Astrocyte of the spinal cord (primary cell): ENCODE results near the gene GSX2.

Experiments used
- DNase-seq: peaks from one replicate; pipeline ENCODE4 v3.0.0; 2011; ENCODE audit warnings: low read depth, low spot score
- H3K4me3 ChIP-seq: 2 replicates; pipeline ENCODE4 v1.5.1; 2011; ENCODE audit warnings: low read depth, mild to moderate bottlenecking, low read length, moderate library complexity
- in situ Hi-C: cut with HindIII; loops from 2 replicates; pipeline ENCODE4 v1.10.0; 2017; ENCODE audit warnings: low sequenced_read_pairs
- TF ChIP-seq, protein P1 (sequence below): IDR thresholded peaks from 2 replicates; pipeline ENCODE4 v1.5.1; 2012; ENCODE audit warnings: low read depth, mild to moderate bottlenecking, low read length, inconsistent platforms

GSX2 gene

DNA sequence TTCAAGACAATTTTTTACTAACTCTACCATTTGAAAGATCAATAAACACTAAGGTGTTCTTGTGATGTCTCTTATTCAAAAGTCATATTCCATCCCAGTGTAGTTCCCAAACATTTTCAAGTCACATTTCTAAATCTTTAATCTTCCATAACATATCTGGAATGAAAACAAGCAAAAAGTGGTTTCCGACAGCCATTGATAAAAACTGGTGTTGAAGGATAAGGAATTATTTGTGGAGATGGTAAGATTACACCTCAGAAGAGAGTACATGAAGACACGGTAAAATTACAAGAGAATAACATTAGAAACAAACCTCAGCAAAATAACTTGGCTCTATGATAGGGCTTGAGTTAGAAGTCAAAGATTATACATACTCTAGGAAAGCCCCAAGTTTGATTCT lies 39.8 kb upstream of the GSX2 start:
- TF ChIP-seq, protein P1, sequence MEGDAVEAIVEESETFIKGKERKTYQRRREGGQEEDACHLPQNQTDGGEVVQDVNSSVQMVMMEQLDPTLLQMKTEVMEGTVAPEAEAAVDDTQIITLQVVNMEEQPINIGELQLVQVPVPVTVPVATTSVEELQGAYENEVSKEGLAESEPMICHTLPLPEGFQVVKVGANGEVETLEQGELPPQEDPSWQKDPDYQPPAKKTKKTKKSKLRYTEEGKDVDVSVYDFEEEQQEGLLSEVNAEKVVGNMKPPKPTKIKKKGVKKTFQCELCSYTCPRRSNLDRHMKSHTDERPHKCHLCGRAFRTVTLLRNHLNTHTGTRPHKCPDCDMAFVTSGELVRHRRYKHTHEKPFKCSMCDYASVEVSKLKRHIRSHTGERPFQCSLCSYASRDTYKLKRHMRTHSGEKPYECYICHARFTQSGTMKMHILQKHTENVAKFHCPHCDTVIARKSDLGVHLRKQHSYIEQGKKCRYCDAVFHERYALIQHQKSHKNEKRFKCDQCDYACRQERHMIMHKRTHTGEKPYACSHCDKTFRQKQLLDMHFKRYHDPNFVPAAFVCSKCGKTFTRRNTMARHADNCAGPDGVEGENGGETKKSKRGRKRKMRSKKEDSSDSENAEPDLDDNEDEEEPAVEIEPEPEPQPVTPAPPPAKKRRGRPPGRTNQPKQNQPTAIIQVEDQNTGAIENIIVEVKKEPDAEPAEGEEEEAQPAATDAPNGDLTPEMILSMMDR = no peak
- no peak for DNase-seq
- in situ Hi-C loops = no loop called here
- H3K4me3 ChIP-seq = no peak overlapping the region

DNA sequence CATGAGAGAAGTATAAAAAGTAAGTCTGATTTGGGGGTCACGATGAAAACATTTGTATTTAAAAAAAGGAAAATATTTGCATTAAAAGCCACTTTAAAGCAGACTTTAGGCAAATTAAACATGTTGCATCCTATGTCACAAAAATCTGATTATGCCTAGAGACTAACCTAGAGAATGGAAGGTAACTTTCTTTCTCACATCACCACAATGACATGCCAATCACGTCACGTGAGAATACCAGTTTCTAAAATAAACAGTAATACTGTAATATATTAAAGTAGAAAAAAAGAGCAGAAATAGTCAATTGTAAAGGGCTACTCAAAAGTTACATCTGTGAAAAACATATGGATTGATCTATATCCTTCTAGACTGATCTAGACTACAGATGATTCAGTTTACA lies 38.9 kb upstream of the GSX2 start:
- in situ Hi-C loops = no loop called here

DNA sequence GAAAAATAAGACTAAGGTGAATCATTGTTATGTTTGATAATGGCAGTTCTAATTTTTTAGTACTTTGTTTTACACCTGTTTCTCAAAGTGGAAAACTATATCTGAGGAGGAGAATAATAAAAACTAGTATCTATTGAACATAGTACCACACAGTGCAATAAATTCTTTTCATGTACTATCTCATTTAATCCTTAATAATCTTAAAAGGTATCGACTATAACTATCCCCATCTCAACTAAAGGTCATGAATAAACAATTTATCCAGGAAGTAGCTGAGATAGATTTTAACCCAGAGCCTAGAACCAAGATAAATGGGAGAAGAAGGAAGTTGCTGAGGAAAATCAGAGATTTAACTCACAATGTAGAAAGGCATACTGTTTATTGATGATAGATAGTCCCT lies 38.1 kb upstream of the GSX2 start:
- TF ChIP-seq, protein P1 = no peak
- no peak for DNase-seq
- in situ Hi-C loops = no loop called here
- H3K4me3 ChIP-seq = peak overlapping the region; percentile 93

More for the DNA sequence above, 38.9 kb upstream of the GSX2 start:
- H3K4me3 ChIP-seq = no peak overlapping the region
- TF ChIP-seq, protein P1 = no peak
- no peak for DNase-seq

DNA sequence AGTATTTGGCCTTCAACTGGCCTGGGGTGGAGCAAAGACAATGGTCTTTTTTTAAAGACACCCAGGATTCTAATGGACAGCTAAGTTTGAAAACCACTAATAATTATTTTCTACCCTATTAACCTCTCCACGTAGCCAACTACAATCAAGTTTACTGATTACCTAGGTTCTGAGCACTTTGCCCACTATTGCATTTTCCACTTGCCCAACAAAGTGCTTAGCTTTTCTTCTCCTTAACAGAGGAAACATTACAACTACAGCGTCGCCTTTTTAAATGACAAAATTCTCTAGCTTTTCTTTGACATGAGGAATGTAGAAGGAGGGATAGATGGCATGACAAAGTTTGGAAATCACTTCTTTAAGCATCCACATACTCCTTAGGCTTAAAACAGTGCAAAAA lies 37.6 kb upstream of the GSX2 start:
- DNase-seq = no peak
- TF ChIP-seq, protein P1 = no peak

DNA sequence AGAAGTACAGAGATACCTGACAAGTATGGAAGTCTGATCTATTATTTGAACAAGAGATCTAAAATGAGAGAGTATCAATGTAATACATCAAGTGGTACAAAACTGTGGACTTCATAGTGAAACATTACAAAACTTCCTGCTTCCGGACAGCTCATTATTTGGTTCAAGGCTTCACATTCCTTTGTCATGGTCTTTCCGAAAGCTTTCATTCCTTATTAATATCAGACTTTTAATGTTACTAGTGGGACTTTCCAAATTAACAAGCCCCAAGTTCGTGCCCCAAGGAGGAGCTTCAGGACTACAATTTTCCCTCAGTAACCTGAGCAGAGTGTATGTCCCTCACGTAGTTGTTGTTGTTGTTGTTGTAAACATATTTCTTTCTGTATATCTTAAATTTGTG lies 36.7 kb upstream of the GSX2 start:
- TF ChIP-seq, protein P1 = no peak
- in situ Hi-C loops = no loop called here
- peak; percentile 40 for DNase-seq
- peak overlapping the region; percentile 93 for H3K4me3 ChIP-seq

More for the DNA sequence above, 37.6 kb upstream of the GSX2 start:
- H3K4me3 ChIP-seq = peak overlapping the region; percentile 93
- in situ Hi-C loops = no loop called here

DNA sequence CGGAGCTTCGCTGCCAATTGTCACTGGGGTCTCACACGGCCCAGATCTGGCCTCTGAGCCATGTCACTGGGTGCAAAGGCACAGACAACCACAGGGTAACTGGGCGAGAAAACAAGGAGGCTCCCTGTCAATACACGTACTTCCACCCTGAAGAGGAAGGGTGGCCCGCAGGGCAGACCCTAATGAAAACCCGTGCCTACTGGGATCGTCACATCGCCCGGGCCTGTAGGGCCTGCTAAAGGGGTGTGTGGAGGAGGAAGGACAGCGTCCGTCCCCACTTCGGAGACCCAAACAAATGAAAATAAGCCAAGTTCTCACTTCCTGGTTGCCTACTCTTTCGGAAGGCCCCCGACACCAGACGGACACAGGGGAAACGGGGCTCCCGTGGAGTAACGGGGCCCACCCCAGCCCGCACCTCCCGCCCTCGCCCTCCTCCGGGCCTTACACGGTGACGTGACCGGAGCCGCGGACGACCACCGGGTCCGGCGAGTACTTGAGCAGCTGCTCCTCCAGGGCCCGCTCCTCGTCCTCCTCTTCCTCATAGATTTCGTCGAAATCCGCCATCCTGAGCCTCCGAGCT lies 36.1 kb upstream of the GSX2 start:
- in situ Hi-C loops = no loop called here
- H3K4me3 ChIP-seq = peak overlapping the region; percentile 93
- TF ChIP-seq, protein P1 = no peak
- no peak for DNase-seq
